Upper lobe of left lung (tissue), 4 donors: ENCODE data around the gene ARHGAP40.

Experiments
- EP300 ChIP-seq, 4 donors: sonication (generic); formaldehyde crosslinking; IDR thresholded peaks; one replicate each; pipeline ENCODE4 v1.5.1; 2017; ENCODE audit warnings: antibody characterized with exemption in 4 of 4, control low read depth in 2 of 4
- POLR2A ChIP-seq, 4 donors: fragments of 450-650 bp; IDR thresholded peaks; one replicate each; pipeline ENCODE4 v1.5.1; 2016 to 2017; ENCODE audit warnings: antibody characterized with exemption in 4 of 4, mild to moderate bottlenecking in 2 of 4
- POLR2AphosphoS5 ChIP-seq, 2 donors: sonication (generic); formaldehyde crosslinking; IDR thresholded peaks; one replicate each; pipeline ENCODE4 v1.5.1; 2017; ENCODE audit warnings: antibody characterized with exemption in 2 of 2
- TF ChIP-seq, protein P1 (sequence below), 6 experiments: fragments of 450-650 bp in 4 of 6; fragments of 200-600 bp in 2 of 6; sonication (generic) in 2 of 6; IDR thresholded peaks; one replicate each; pipeline ENCODE4 v1.5.1; 2016 to 2019; ENCODE audit warnings: antibody characterized with exemption in 6 of 6

DNA sequence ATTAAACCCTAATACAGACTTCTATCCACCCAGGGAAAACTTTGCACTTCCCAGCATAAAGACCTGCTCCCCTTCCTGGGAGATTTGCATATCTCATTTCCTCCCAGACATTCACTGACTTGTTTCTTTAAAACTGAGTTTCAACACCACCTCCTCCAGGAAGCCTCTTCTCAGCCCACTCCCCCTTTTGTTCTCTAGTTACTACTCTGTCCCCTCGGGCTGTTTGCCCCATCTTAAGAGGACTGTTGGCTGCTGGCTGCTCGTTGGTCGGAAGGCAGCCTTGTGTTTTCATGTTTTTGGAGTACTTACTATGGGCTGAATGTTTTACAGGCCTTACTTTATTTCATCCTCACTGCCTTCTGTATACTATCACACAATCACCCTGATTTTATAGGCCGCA lies 6.6 kb downstream of the ARHGAP40 start:
- TF ChIP-seq, protein P1, sequence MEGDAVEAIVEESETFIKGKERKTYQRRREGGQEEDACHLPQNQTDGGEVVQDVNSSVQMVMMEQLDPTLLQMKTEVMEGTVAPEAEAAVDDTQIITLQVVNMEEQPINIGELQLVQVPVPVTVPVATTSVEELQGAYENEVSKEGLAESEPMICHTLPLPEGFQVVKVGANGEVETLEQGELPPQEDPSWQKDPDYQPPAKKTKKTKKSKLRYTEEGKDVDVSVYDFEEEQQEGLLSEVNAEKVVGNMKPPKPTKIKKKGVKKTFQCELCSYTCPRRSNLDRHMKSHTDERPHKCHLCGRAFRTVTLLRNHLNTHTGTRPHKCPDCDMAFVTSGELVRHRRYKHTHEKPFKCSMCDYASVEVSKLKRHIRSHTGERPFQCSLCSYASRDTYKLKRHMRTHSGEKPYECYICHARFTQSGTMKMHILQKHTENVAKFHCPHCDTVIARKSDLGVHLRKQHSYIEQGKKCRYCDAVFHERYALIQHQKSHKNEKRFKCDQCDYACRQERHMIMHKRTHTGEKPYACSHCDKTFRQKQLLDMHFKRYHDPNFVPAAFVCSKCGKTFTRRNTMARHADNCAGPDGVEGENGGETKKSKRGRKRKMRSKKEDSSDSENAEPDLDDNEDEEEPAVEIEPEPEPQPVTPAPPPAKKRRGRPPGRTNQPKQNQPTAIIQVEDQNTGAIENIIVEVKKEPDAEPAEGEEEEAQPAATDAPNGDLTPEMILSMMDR (IDR thresholded peaks at IDR 0.05) = no peak
- TF ChIP-seq POLR2AphosphoS5 (IDR thresholded peaks at IDR 0.05) (no peak), EP300 (IDR thresholded peaks at IDR 0.05) (no peak), POLR2A (IDR thresholded peaks at IDR 0.05) (no peak)
